Neural crest cell (in vitro differentiated cells): ENCODE results near the gene SLC49A3. TPM values are rescaled to one million over a fixed set of nuclear protein-coding genes. Genes with fewer than 3 reads are reported as not detected.

ENCODE experiments used
- DNase-seq: peaks from one replicate; pipeline ENCODE4 v3.0.0; 2021; ENCODE audit warnings: low read depth, mixed read lengths, low spot score
- H3K27ac Mint-ChIP-seq: one replicate; pipeline ENCODE4 v1.8.0; 2021; ENCODE audit warnings: mild to moderate bottlenecking, mixed read lengths; ENCODE audit not compliant: unreplicated experiment
- H3K27me3 Mint-ChIP-seq: 2 replicates; pipeline ENCODE4 v1.8.0; 2021; ENCODE audit warnings: low read depth, mild to moderate bottlenecking, mixed read lengths
- H3K36me3 Mint-ChIP-seq: 2 replicates; pipeline ENCODE4 v1.8.0; 2021; ENCODE audit warnings: low read depth, mild to moderate bottlenecking, mixed read lengths
- H3K4me1 Mint-ChIP-seq: 2 replicates; pipeline ENCODE4 v1.8.0; 2021; ENCODE audit warnings: mixed read lengths
- H3K4me3 Mint-ChIP-seq: one replicate; pipeline ENCODE4 v1.8.0; 2021; ENCODE audit warnings: mild to moderate bottlenecking, mixed read lengths
- H3K9me3 Mint-ChIP-seq: 2 replicates; pipeline ENCODE4 v1.8.0; 2021; ENCODE audit warnings: mixed read lengths
- total RNA-seq: library from RNA; stranded (reverse); gene quantifications from 2 replicates; pipeline ENCODE4 v1.2.1, GENCODE V29; 2021
- TF ChIP-seq, protein P1 (sequence below): fragments of 200-600 bp; sonication (generic); conservative IDR thresholded peaks from 2 replicates; pipeline ENCODE4 v1.5.0; 2021; ENCODE audit warnings: antibody characterized with exemption, mild to moderate bottlenecking

Gene SLC49A3
- total RNA-seq, 1 donor from 2014 or later: 0.91 TPM

DNA sequence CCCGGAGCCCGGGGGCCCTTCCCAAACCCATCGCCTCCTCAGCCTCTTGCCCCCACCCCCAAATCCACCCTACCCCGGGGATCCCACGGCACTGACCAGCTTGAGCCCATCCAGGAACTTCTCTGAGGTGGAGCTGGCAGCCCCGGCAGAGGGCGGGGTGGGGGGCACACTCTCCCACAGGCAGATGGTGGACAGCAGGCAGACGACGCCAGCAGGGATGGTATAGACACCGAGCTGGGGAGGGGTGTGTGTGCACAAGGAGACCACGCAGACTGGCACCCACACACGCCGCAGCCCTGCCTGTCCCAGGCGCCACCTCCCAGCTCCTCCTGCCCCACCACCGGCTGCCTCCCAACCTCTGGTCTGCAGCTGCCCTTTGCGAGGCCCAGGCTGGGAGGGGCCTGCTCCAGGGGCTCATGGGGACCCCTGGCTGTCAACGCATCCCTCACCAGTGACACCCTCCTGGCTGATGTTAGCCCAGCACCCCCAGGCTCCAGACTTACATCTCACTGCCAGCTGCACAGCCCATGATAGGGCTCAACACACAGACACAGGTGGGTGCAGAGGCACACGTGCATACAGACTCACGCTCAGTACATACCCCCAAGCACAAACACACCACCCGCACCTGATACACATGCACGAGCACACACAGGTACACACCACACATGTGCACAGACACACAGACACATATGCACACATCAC lies 4.2 kb downstream of the SLC49A3 start:
- Mint-ChIP-seq H3K4me1 (peaks cover 3% of the 10 kb centered on the region), H3K36me3 (no peaks in the 10 kb centered on the region), H3K9me3 (no peaks in the 10 kb centered on the region), H3K27ac (no peak overlapping the region), H3K4me3 (no peak overlapping the region), H3K27me3 (peaks cover 4% of the 10 kb centered on the region)
- TF ChIP-seq, protein P1, sequence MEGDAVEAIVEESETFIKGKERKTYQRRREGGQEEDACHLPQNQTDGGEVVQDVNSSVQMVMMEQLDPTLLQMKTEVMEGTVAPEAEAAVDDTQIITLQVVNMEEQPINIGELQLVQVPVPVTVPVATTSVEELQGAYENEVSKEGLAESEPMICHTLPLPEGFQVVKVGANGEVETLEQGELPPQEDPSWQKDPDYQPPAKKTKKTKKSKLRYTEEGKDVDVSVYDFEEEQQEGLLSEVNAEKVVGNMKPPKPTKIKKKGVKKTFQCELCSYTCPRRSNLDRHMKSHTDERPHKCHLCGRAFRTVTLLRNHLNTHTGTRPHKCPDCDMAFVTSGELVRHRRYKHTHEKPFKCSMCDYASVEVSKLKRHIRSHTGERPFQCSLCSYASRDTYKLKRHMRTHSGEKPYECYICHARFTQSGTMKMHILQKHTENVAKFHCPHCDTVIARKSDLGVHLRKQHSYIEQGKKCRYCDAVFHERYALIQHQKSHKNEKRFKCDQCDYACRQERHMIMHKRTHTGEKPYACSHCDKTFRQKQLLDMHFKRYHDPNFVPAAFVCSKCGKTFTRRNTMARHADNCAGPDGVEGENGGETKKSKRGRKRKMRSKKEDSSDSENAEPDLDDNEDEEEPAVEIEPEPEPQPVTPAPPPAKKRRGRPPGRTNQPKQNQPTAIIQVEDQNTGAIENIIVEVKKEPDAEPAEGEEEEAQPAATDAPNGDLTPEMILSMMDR: no peak
- DNase-seq: no peak

- DNase-seq: peak; percentile 54
- Mint-ChIP-seq H3K27me3 (peaks cover 4% of the 10 kb centered on the region), H3K36me3 (no peaks in the 10 kb centered on the region), H3K4me1 (peaks cover 3% of the 10 kb centered on the region), H3K4me3 (no peak overlapping the region), H3K27ac (no peak overlapping the region), H3K9me3 (no peaks in the 10 kb centered on the region)
- TF ChIP-seq, protein P1: peak; percentile 67
These were observed 4.8 kb downstream of the SLC49A3 start for GRCh38 chr4:683982-684622.

- H3K27me3 Mint-ChIP-seq: peaks cover 4% of the 10 kb centered on the region
- no peak overlapping the region for H3K27ac Mint-ChIP-seq
- H3K9me3 Mint-ChIP-seq: no peaks in the 10 kb centered on the region
- TF ChIP-seq, protein P1: no peak
- DNase-seq: no peak
- H3K4me1 Mint-ChIP-seq: peaks cover 3% of the 10 kb centered on the region
- H3K36me3 Mint-ChIP-seq: no peaks in the 10 kb centered on the region
- H3K4me3 Mint-ChIP-seq: no peak overlapping the region
These were observed 5.6 kb downstream of the SLC49A3 start for GRCh38 chr4:683247-683897.

- Mint-ChIP-seq H3K9me3 (no peaks in the 10 kb centered on the region), H3K27me3 (peaks cover under 1% of the 10 kb centered on the region), H3K27ac (no peak overlapping the region), H3K36me3 (no peaks in the 10 kb centered on the region), H3K4me3 (no peak overlapping the region), H3K4me1 (peaks cover 3% of the 10 kb centered on the region)
- DNase-seq: no peak
- TF ChIP-seq, protein P1: no peak
These were observed 6.3 kb downstream of the SLC49A3 start for GRCh38 chr4:682490-683172.

DNA sequence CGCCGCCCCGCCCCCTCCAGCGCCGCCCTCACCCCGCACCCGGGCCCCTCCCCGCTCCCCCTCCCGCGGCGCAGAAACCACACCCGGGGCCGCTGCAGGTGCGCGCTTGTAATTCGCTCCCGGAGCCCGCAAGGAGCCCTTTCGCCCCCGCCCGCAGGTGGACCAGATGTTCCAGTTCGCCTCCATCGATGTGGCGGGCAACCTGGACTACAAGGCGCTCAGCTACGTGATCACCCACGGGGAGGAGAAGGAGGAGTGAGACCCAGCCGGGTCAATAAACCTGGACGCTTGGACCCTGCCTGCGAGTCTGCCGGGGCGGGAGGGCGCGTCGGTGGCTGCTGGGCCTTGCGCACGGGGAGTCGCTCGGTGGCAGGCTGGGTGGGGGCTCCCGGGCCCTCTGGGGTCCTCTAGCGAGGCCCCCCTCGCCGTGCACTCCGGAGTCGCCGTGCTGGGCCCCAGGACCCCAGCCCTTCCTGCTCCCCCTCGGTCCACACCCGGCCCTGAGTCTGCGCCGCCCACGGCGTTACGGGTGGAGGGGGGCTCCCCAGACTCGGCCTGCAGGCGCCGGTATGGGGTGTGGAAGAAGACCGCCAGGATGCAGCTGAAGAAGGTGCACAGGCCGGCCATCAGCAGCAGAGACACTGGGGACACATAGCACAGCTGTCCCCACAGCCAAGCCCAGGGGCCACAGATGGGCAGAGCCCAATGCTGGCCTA lies 7.1 kb downstream of the SLC49A3 start:
- no peak overlapping the region for H3K27ac Mint-ChIP-seq
- no peak overlapping the region for H3K4me3 Mint-ChIP-seq
- H3K36me3 Mint-ChIP-seq: no peaks in the 10 kb centered on the region
- H3K4me1 Mint-ChIP-seq: peaks cover 3% of the 10 kb centered on the region
- TF ChIP-seq, protein P1: no peak
- H3K27me3 Mint-ChIP-seq: no peaks in the 10 kb centered on the region
- H3K9me3 Mint-ChIP-seq: no peaks in the 10 kb centered on the region
- DNase-seq: no peak
